ENCODE results near the gene DERL3.
A peak's percentile ranks its signal among the peaks of the same experiment; 100 is the strongest.

Gene DERL3

GRCh38 chr22:23847310-23847920, 8.6 kb upstream of the DERL3 start:
- DNase-seq, result no peak

- no peak for DNase-seq
Observed at GRCh38 chr22:23846081-23846469, 7.3 kb upstream of the DERL3 start.

GRCh38 chr22:23845265-23846080, 6.7 kb upstream of the DERL3 start:
- no peak for DNase-seq

GRCh38 chr22:23844739-23845202, 6.0 kb upstream of the DERL3 start:
- DNase-seq, result no peak

GRCh38 chr22:23842599-23842998, 3.8 kb upstream of the DERL3 start:
- no peak for DNase-seq

- DNase-seq, result no peak
Observed at GRCh38 chr22:23841736-23842445, 3.1 kb upstream of the DERL3 start.

- DNase-seq, result no peak
Observed at GRCh38 chr22:23841292-23841691, 2.5 kb upstream of the DERL3 start.

GRCh38 chr22:23840026-23840425, 1.2 kb upstream of the DERL3 start:
- no peak for DNase-seq

GRCh38 chr22:23837911-23838680, 710 bp downstream of the DERL3 start:
- no peak for DNase-seq

- DNase-seq, result no peak
Observed at GRCh38 chr22:23837496-23837859, 1.3 kb downstream of the DERL3 start.

GRCh38 chr22:23836692-23837495, 1.9 kb downstream of the DERL3 start:
- peak; percentile 15 for DNase-seq

- DNase-seq, result no peak
Observed at GRCh38 chr22:23836281-23836680, 2.5 kb downstream of the DERL3 start.

- peak; percentile 18 for DNase-seq
Observed at GRCh38 chr22:23835484-23836144, 3.2 kb downstream of the DERL3 start.

- peak; percentile 46 for DNase-seq
Observed at GRCh38 chr22:23834793-23835483, 3.9 kb downstream of the DERL3 start.

GRCh38 chr22:23834406-23834792, 4.4 kb downstream of the DERL3 start:
- no peak for DNase-seq

- peak; percentile 27 for DNase-seq
Observed at GRCh38 chr22:23833911-23834317, 4.9 kb downstream of the DERL3 start.

- peak; percentile 17 for DNase-seq
Observed at GRCh38 chr22:23833017-23833751, 5.6 kb downstream of the DERL3 start.

GRCh38 chr22:23832226-23833016, 6.4 kb downstream of the DERL3 start:
- DNase-seq, result peak; percentile 25

GRCh38 chr22:23831781-23832180, 7.0 kb downstream of the DERL3 start:
- DNase-seq, result peak; percentile 21
